Peyer's patch (tissue), 4 donors: ENCODE data around the gene TSR1. TPM values are rescaled to one million over a fixed set of nuclear protein-coding genes. Genes with fewer than 3 reads are reported as not detected.

Source experiments
- DNase-seq, 3 donors: peaks; one replicate each; pipeline ENCODE4 v3.0.0-alpha.2; 2017 to 2019
- H3K27ac ChIP-seq, 4 donors: fragments of 200-600 bp; sonication (generic); one replicate each; pipeline ENCODE4 v1.5.1; 2016 to 2019
- H3K27me3 ChIP-seq, 2 donors: fragments of 200-600 bp; sonication (generic); one replicate each; pipeline ENCODE4 v1.5.1; 2019
- H3K36me3 ChIP-seq, 3 donors: fragments of 200-600 bp; sonication (generic); one replicate each; pipeline ENCODE4 v1.5.1; 2016 to 2019
- H3K4me1 ChIP-seq, 4 donors: fragments of 200-600 bp; sonication (generic); one replicate each; pipeline ENCODE4 v1.5.1; 2016 to 2019
- H3K4me3 ChIP-seq, 4 donors: fragments of 200-600 bp; sonication (generic); 1 replicate in 3 of 4; 2 replicates in 1 of 4; pipeline ENCODE4 v1.5.1; 2016 to 2019; ENCODE audit warnings: mild to moderate bottlenecking in 1 of 4
- H3K9me3 ChIP-seq, 4 donors: fragments of 200-600 bp; sonication (generic); one replicate each; pipeline ENCODE4 v1.5.1; 2016 to 2019; ENCODE audit warnings: mild to moderate bottlenecking in 1 of 4
- POLR2A ChIP-seq, 2 donors: fragments of 450-650 bp; IDR thresholded peaks; one replicate each; pipeline ENCODE4 v1.5.1; 2017; ENCODE audit warnings: antibody characterized with exemption in 2 of 2, mild to moderate bottlenecking in 2 of 2, moderate library complexity in 2 of 2
- total RNA-seq, 4 donors: library from RNA; depleted of rRNA; stranded (reverse); fragments of >200 nt; gene quantifications; one replicate each; pipeline ENCODE4 v1.1.0, GENCODE V29; 2016
- TF ChIP-seq, protein P1 (sequence below), 6 experiments: fragments of 450-650 bp in 4 of 6; fragments of 200-600 bp in 2 of 6; sonication (generic) in 1 of 6; IDR thresholded peaks; one replicate each; pipeline ENCODE4 v1.5.1; 2017 to 2019; ENCODE audit warnings: antibody characterized with exemption in 6 of 6, mild to moderate bottlenecking in 3 of 6, moderate library complexity in 1 of 6

Gene TSR1
- total RNA-seq, 4 donors from 2014 or later = 5.6 to 87.5 (median 28.6) TPM

DNA sequence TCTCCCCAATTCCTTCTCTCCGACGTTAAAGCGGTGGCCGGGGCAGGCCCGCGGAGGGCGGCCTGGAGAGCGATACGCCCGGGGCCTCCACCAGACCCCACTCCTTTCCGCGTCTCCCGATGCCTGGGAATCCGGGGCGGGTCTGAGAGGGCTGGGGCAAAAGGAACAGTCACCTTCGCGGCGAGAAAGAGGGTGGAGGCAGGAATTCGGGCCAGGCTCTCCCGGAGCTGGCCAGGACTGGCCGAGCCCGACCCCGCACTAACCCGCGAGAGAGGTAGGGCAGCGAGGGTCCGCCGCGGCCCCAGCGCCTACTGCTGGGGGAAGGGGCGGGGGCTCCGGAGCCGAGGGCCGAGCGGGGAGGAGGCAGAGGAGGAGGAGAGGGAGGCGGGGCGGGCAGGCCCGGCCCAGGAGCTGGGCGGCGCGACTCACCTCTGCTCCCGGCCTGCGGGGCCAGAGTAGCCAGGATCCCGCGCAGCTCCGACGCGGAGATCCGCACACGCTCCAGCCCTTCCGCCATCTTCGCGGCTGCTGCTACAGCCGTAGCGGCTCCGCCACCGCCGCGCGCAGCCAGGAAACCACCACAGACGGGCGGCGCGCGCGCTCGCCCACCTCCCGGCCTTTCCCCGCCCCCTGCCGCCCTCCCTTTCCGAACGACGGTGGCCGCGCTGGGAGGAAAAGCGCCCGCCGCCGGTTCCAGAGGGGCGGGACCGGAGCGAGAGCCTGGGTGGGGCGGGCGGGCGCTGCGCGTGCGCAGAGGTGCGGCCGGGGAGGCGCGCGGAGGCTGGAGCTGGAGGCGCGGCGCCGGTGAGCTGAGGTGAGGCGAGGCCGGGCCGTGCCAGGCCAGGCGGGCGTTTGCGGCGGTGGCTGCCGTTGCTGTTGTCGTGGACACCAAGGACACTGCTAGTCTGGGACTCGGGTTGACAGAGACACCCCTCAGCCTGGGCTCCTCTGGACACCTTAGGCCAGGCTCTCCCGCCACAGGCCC lies 32.8 kb downstream of the TSR1 start, which contains the start of the genes SMG6 and SRR:
Gene SMG6 (minus strand): TSS at position 582 of the 985 bp plus-strand sequence. CDS start 65 bp downstream, at position 517.
Gene SRR (plus strand): TSS at position 747 of the 985 bp plus-strand sequence. CDS start 11,611 bp downstream, outside the sequence.
- peak; percentile 89 to 96 (median 96) for DNase-seq
- Histone ChIP-seq H3K27me3 (no peaks in the 10 kb centered on the region), H3K9me3 (no peaks in the 10 kb centered on the region), H3K36me3 (peaks cover 0 to 20% (median 0%) of the 10 kb centered on the region in 3 donors), H3K27ac (peak within 1 kb of the TSS; percentile 85 to 98 (median 95)), H3K4me1 (peaks cover 0 to 26% (median 6%) of the 10 kb centered on the region in 4 donors), H3K4me3 (peak within 1 kb of the TSS; percentile 87 to 99 (median 90))
- TF ChIP-seq, protein P1, sequence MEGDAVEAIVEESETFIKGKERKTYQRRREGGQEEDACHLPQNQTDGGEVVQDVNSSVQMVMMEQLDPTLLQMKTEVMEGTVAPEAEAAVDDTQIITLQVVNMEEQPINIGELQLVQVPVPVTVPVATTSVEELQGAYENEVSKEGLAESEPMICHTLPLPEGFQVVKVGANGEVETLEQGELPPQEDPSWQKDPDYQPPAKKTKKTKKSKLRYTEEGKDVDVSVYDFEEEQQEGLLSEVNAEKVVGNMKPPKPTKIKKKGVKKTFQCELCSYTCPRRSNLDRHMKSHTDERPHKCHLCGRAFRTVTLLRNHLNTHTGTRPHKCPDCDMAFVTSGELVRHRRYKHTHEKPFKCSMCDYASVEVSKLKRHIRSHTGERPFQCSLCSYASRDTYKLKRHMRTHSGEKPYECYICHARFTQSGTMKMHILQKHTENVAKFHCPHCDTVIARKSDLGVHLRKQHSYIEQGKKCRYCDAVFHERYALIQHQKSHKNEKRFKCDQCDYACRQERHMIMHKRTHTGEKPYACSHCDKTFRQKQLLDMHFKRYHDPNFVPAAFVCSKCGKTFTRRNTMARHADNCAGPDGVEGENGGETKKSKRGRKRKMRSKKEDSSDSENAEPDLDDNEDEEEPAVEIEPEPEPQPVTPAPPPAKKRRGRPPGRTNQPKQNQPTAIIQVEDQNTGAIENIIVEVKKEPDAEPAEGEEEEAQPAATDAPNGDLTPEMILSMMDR (IDR thresholded peaks at IDR 0.05) = no peak
- TF ChIP-seq POLR2A (IDR thresholded peaks at IDR 0.05) = peak; percentile 47 to 52

DNA sequence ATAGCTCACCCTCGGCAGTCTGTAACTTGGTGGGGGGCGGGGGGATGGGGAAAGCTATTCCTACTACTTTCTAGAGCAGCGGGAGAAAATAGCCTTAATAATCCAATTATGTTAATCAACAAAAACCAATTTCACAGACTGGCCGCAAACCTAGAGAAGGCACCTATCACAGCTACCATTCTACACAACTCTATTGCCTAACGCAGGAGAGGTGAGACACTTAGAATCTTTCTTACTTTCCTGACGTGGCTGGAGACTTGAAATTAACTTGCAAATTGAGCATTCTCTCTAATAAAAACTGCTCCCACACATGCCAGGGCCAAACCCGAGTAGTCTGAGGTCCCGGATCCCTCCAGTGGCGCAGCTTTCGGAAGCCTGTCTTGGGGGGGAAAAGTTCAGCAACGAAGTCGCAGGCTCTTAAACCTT lies 33.5 kb downstream of the TSR1 start:
- Histone ChIP-seq H3K27ac (peak overlapping the region; percentile 85 to 98 (median 95)), H3K36me3 (peaks cover 0 to 22% (median 0%) of the 10 kb centered on the region in 3 donors), H3K27me3 (no peaks in the 10 kb centered on the region), H3K4me1 (peaks cover 0 to 26% (median 6%) of the 10 kb centered on the region in 4 donors), H3K9me3 (no peaks in the 10 kb centered on the region), H3K4me3 (peak overlapping the region; percentile 87 to 99 (median 90))
- DNase-seq = no peak
- no peak for TF ChIP-seq POLR2A (IDR thresholded peaks at IDR 0.05)
- TF ChIP-seq, protein P1 (IDR thresholded peaks at IDR 0.05) = no peak

DNA sequence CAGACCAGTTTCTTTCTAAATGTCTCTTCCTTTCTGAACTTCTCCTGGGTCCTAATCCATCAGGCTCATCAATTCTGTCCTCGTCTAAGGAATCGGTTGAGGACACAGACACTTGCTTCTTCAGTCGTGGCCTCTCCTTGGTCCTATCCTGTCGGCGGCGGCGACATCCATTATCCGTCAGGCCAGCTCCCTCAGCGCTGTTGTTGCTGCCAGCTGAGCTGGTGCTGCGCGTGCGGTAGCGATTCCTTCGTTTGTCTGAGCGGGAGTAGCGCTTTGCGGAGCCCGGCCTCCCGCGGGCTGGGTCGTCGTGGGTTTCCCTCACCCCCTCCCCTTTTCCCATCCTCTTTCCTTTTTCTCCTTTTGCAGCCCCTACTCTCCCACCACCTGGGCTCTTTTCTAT lies 36.5 kb downstream of the TSR1 start:
- TF ChIP-seq, protein P1 (IDR thresholded peaks at IDR 0.05) = no peak
- no peak for TF ChIP-seq POLR2A (IDR thresholded peaks at IDR 0.05)
- Histone ChIP-seq H3K9me3 (no peaks in the 10 kb centered on the region), H3K4me3 (no peak overlapping the region), H3K36me3 (peaks cover 0 to 52% (median 0%) of the 10 kb centered on the region in 3 donors), H3K27me3 (no peaks in the 10 kb centered on the region), H3K27ac (no peak overlapping the region), H3K4me1 (peaks cover 0 to 26% (median 6%) of the 10 kb centered on the region in 4 donors)
- DNase-seq = no peak

DNA sequence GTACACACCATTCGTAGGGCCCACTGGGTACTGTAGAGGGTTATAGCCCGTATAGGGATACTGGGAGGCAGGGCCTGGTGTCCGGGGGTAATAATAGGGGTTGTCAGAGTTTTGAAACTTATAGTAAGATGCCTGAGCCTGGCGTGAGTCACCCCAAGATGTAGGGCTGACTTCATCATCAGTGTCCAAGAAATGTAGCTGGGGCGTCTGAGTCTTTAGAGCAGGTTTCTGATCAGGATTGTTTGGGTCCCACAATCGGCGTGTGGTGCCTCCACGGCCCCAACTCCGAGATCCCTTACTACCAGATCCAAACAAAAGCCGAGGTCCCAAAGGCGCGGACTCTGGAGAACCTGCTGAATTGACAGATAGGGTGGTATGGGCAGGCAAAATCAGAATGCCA lies 37.1 kb downstream of the TSR1 start:
- Histone ChIP-seq H3K4me1 (peaks cover 0 to 22% (median 6%) of the 10 kb centered on the region in 4 donors), H3K36me3 (peaks cover 0 to 56% (median 0%) of the 10 kb centered on the region in 3 donors), H3K27ac (no peak overlapping the region), H3K4me3 (no peak overlapping the region), H3K9me3 (no peaks in the 10 kb centered on the region), H3K27me3 (no peaks in the 10 kb centered on the region)
- TF ChIP-seq POLR2A (IDR thresholded peaks at IDR 0.05) = no peak
- TF ChIP-seq, protein P1 (IDR thresholded peaks at IDR 0.05) = no peak
- DNase-seq = no peak

DNA sequence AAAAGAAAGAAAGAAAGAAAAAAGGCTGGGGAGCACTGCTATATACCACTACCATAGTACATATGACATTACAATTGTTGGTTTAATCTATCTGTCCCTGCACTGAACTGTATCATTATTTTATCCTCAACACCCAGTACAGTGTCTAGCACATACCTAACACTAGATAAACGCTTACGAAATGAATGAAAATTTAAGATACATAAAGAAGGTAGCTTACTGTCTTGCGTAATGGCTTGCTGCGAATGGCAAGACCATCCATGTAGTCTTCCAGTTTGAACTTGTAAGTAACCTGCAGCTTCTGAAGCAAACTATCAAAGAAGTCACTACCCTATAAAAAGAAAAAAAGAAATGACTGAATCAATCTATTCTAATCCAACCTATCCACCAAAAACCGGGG lies 39.2 kb downstream of the TSR1 start:
- H3K4me1 ChIP-seq = peaks cover 0 to 14% (median 2%) of the 10 kb centered on the region in 4 donors
- TF ChIP-seq, protein P1 (IDR thresholded peaks at IDR 0.05) = no peak
- TF ChIP-seq POLR2A (IDR thresholded peaks at IDR 0.05) = no peak
- no peak for DNase-seq
- H3K27ac ChIP-seq = no peak overlapping the region
- no peaks in the 10 kb centered on the region for H3K27me3 ChIP-seq
- H3K9me3 ChIP-seq = no peaks in the 10 kb centered on the region
- no peak overlapping the region for H3K4me3 ChIP-seq
- peaks cover 0 to 77% (median 0%) of the 10 kb centered on the region in 3 donors for H3K36me3 ChIP-seq
